ENCODE results near the gene SUMF1.

The SUMF1 gene

DNA sequence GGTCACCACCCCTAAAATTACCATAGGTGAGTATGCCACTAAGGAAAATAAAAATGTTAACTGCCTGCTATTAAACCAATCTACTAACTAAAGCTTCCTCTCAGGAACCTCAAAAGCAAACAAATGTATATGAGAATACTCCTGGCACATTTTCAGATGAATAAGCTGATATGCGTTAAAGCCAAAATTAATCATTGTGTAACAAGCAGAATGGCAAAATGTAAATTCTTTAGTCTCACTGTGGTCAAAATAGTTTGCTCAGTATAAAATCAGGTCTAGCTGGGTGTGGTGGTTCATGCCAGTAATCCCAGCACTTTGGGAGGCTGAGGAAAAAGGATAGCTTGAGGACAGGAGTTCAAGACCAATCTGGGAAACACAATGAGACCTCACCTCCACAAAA lies 53.6 kb downstream of the SUMF1 start:
- no peak for DNase-seq (ENCODE audit: low spot score)

DNA sequence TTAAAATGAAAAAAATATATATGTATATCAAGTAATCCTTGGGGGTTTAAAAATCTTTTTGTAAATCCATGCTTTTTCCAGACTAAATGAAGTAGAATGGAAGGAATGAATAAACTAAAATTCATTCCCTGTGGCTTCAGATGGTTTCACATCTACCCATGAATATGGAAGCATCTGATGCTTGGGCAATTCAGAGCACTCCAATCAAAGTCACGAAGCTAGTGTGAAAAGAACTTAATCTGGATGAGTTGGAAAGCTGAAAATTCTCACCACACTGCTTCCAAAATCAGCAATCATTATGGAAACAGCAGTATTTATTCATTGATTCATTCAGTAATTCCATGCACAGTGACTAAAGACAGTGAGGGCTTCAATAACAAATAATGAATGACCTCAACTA lies 55.2 kb downstream of the SUMF1 start:
- no peak for DNase-seq (ENCODE audit: low spot score)

DNA sequence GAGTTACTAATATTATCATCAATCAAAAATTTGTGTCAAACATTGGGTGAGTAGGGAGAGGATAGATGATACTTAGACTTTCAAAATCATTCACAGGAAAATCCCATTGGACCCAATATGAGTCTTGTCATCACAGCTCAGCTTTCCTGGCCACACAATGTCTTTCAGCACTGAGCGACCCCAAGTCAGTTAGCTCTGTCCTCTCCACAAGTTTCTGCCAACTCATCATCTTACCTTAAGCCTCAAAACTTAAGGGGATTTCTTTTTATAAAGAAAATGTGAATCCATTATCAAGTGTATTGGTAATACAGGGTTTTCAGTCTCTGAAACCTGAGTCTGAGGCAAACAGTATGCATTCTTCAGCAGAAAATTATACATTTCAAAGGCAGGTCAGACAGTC lies 55.8 kb downstream of the SUMF1 start:
- DNase-seq (ENCODE audit: low spot score) = no peak

DNA sequence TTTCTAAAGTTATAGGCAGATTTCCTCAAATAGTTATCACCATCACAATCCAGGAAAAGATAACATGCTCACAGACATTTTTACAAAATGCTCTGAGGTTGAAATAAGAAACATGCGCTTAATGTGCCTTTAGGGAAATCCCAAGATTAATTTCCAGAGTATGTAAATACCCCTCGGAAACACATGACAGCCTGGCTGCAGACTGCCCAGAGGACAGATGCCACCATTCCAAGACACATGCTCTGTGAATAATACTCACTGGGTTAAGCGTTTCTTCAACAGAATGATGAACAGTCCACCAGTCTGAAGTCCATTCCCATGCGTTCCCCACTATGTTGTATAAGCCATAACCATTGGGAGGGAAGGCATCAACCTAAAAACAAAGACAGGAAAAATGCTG lies 56.5 kb downstream of the SUMF1 start:
- DNase-seq (ENCODE audit: low spot score) = no peak

DNA sequence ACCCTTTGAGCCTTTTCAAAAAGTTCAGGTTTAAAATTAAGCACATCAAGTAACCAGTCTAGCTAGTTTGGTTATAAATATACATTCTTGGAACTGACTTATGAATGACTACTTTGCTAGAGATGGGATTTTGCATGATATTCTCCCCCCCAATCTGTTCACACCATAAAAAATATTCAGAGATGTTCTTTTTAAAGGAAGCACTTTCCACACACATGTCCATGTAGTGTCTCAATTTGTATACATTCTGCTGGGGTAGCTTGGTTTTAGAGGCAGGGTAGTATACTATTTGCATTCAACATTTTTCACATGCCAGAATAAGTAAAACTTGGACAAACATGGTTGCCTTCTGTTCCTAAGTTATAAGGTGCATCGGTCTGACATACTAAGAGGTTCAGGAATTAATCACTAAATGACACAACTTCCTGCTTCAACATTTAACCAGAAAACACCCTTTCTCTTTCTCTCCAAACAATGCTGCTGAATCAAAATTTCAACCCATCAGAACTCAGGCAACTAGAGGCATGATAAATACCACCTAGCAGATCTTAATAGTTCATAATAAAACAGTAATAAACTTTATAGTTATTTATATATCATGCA lies 57.0 kb downstream of the SUMF1 start:
- DNase-seq (ENCODE audit: low spot score) = no peak

DNA sequence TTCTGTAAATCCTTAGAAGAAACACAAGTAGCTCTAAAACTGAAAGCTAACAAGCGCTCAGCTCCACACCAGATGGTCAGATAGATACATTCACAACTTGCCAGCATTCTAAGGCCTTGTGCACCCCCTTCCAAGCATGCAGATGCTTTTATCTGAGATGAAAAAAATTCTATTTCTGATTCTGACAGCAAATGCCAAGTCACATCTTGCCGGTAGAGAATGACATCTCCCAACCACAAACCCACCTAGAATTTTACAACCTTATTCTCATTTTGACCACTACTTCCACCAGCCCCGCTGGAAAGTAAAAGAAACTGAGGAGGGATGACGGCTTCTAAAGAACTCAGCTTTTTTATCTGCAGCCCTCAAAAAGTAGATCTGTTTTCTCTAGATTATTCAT lies 57.7 kb downstream of the SUMF1 start:
- DNase-seq (ENCODE audit: low spot score) = no peak

DNA sequence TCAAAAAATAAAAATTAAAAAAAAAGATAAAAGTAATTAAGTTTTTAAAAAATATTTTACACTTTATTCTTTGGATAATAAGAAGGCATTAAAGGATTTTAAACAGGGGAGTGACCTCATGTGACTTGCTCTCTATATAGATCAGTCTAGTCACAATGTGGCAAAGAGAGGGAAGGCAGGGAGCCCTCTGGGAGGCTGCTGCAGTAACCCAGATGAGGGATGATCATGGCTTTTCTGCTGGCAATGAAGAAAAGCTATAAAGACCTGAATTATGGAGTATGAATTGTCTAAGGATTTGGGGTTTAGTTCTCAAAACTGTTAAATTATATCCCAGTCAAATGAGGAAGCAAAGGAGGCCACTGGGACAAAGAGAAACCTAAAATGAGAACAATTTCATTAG lies 58.1 kb downstream of the SUMF1 start:
- DNase-seq (ENCODE audit: low spot score) = no peak

DNA sequence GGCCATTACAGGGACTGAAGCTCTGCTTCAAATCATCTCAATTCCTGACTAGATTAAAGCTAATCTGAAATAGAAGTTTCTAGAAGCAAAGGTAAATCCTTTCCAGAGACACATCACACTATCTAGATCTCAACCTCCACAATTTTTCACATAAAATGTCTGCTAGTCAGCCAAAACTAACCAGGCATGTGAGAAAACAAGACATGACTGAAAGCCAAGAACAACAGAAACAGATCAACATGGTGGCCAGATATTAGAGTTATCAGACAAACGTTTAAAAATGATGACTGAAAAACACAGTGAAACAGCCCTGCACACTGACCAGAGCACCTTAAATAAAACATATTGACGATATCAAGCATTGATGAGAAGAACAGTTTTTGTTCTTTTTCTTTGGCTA lies 59.1 kb downstream of the SUMF1 start:
- no peak for DNase-seq (ENCODE audit: low spot score)

DNA sequence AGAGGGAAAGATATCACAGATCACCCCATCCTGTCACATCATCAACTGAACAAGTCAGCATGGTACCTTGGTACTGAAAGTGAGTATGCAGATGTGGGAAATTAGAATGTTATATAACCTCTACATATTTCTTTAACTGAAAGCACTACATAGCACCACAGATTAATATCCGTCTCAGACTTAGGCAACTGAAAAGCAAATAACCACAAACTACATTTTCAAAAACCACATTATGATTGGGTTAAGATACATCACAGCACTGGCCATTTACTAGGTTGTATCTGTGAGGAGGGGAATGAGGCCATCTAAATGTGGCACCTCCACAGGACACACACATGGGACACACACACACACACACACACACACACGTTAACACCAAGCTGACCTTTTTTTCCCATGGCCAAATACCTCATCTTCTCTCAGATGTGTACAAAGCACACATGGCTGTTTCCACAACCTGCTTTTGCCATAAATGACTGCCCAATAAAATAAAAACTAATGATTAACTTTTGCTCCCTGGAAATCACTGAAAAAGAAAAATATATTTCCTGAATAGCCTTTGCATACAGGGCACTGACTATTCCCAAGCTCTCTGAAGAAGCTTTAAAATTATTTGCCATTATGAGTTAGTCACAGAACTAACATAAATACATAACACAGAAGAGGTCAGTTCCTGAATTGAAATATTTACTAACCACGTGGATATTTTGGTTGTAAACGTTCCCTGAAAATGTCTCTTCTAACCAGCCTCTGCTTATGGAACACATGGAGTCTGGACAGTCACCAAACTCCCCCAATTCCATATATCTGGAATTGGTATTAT lies 60.1 kb downstream of the SUMF1 start:
- DNase-seq (ENCODE audit: low spot score) = no peak

DNA sequence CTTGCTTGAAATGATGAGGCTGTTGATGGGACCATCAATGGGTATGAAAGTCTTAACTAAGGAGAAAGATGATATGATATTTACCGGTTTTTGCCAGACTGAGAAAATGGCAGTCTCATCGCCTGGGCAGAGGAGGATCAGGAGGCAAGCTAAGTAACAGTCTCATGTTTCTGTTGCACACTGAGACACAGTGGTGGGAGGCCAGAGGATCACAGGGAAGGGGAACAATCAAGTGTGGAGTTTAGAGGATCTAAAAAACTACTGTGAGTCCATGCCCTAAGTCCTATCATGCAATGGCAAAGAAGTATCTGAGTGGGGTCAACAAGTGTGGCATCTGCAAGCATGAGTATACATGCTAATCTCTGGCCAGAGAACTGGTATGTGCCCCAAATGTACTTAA lies 62.2 kb downstream of the SUMF1 start:
- no peak for DNase-seq (ENCODE audit: low spot score)

DNA sequence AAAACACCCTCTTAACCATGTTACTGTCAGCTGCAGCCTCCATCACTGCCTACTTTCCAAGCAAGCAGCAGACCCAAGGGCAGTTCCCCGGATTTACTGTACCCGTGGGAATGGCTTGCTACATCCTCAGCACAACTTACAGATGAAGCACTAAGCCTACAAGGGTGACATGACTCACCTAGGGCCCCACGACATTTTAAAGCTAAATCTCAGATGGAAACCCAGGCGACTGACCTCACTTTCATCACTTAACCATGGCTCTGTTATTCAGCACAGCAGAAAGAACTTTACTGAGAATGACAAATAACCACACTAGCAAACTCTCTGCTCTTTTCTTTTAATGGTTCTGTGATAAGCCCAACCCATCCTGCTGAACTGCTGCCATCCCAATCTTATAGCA lies 65.6 kb downstream of the SUMF1 start:
- no peak for DNase-seq (ENCODE audit: low spot score)

DNA sequence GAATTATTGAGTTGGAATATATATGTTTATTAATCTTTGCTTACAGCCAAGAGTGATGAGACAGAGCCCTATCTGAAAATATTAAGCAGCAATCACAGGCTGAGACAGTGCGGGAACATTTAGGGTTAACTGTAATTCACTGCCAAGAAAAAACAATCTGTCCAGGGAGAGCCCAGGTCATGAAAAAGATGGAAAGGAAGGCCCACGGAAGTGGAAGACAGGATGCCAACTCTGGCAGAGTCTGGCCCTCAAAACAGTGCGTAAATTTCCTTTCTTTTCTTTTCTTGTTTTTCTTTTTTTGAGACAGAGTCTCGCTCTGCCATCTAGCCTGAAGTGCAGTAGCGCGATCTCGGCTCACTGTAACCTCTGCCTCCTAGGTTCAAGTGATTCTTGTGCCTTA lies 67.6 kb downstream of the SUMF1 start:
- no peak for DNase-seq (ENCODE audit: low spot score)

DNA sequence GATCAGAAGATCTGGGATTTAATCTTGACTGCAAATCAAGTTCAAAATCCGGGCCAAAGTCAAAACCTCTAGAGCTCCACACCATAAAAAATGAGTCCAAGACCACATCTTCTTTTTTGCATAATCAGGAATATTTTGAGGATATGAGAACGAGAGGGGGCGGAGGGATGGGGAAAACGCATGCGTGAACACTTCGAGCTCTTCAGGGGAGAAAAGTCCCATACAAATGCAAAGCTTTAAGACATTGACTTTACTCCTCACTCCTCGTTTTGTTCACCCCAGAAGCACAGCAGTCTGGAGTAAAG lies 68.2 kb downstream of the SUMF1 start:
- no peak for DNase-seq (ENCODE audit: low spot score)

DNA sequence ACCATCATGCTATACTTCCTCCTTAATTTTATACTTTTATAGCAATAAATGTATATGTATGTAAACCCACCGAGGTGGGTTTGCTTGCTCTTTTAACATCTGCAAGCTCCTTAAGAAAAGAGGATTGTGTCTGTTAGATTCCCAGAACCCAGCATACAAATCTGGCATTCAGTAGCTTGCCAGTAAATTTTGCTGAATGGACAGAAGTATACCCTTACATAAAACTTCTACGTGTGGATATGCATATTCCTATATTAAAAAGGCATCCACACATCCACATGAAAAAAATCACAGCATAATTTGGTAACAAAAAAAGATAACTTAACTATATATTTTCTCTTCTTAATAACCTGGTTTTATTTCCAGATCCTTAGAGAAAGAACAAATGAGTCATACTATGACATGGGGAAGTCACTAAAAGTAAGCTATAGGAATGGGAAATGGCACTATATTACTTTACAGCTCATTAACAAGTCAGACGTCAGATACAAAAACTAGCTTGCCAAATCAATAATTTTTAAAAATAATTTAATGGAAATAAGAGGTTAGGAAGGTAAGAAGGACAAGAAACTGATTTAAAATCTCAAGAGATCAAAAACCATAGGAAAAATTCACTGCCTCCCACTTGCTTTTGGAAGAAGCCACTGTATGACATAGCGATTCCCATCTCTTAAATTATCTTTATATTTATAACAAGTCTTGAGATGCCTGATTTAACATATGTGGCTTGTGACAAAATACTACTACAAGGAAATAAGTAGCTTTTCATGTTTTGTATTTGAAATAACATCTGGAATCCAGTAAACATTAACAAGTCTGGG lies 68.7 kb downstream of the SUMF1 start:
- DNase-seq (ENCODE audit: low spot score) = no peak

DNA sequence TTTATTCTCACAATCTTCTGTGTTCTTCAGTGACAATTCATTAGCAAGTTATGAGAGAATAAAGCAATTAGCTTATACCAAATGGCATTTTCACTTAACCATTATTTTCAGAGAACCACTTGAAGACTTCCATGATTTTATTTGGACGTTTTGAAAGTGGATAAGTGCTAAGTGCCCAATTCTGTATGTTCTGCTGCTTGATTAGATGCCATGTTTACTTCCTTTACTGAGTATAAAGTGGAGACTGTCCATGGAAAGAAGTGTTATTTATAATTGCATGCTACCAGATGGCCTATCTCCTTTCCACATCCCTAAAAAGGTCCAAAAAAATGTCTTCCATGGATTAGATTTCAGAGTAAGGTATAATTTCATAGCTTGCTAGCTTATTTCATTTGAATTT lies 69.6 kb downstream of the SUMF1 start:
- no peak for DNase-seq (ENCODE audit: low spot score)

DNA sequence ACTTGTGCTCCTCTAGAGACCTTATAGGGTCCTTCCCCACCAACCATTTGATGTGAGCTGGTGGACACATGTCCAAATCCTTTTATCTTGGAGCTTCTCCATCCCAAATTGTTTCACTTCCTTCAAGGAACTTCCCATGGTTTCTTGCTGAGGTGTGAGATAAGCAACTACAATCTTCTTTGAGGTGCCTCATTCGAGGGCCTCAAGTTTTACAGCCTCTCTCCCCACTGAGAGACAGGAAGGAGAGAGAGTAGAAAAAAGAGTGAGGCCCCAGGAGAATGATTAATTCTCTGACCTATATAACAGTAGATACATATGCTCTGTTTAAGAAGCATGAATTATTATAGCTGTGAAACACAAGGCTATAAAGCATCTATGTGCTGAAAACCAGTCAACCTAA lies 70.5 kb downstream of the SUMF1 start:
- DNase-seq (ENCODE audit: low spot score) = no peak

DNA sequence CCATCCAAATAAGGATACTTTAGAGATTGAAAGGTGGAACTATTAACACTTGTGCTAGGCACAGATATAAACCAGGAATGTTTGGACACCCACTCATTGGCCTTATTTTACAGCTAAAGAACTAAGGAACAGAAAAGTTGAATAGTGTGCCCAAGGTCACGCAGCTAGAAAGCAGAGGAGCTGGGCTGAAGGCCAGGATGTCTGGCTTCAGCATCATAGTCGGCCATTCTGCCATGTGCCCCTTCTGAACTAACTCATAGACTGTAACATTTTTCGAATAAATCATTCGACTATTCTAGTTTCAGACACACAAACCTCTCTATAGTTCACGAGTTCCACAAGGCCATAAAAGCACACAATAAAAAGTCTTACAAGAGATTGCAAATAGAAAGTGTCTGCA lies 71.1 kb downstream of the SUMF1 start:
- DNase-seq (ENCODE audit: low spot score) = no peak

DNA sequence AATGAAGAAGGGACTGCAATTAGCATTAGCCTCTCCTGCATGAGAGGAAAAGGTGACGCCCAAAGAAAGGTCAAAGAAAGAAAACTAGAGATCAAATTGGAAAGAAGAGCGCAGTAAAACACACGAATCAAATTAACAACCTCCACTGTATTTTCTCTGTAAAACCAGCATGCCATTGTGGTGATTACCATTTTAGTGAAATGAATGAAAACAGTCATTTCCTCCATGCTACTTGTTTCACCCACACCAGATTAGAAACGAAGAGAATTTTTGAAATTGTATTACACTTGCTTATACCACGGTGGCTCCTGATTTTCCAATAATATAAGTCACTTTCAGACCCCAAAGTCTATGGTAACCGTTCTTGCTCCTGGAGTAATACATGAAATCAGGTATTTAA lies 71.6 kb downstream of the SUMF1 start:
- DNase-seq (ENCODE audit: low spot score) = no peak

DNA sequence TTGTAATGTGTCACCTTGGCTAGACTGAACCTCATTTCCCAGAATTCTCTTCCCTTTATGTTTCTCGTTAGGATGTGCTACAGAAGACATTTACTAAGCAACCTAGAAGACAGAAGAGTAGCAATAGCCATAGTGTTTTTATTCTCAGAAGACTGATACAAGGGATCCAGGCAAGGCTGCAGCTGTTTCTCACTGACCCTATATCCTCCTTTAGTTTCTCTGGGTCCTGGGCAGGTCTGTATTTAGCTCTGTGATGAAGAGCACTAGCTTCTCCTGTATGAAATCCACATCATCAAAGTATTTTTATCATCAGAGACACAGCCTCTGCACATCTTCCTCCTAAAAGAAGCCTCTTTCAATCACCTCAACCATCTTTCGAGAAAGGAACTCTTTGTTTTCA lies 72.5 kb downstream of the SUMF1 start:
- no peak for DNase-seq (ENCODE audit: low spot score)

DNA sequence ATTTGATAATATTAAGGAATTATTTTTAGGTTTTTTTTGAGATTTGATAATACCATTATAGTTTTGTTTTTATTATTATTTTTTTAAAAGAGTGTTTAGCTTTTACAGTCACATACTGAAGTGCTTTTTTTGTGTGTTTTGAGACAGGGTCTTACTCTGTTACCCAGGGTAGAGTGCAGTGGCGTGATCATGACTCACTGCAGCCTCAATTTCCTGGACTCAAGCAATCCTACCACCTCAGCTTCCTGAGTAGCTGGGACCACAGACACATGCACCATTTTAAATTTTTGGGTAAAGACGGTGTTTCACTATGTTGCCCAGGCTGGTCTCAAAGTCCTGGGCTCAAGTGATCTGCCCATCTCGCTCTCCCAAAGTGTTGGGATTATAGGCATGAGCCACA lies 73.0 kb downstream of the SUMF1 start:
- DNase-seq (ENCODE audit: low spot score) = no peak

DNA sequence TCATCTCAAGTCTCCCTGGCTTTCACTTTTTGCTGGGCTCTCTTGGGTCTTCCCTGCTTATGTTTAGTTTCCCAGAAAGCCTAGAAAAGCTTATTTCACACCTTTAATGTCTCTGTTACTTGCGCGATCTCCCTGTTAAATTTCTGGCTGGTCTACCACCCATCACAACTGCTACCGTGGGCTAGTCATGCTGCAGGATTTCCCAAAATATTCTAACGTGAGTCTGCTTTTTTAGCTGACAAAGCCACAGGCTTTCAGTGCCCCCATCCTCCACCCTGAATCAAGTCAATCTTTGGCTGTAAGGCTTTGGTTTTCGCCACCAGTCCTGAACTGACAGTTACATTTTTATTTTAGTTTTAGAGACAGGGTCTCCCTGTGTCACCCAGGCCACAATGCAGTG lies 74.1 kb downstream of the SUMF1 start:
- DNase-seq (ENCODE audit: low spot score) = no peak

DNA sequence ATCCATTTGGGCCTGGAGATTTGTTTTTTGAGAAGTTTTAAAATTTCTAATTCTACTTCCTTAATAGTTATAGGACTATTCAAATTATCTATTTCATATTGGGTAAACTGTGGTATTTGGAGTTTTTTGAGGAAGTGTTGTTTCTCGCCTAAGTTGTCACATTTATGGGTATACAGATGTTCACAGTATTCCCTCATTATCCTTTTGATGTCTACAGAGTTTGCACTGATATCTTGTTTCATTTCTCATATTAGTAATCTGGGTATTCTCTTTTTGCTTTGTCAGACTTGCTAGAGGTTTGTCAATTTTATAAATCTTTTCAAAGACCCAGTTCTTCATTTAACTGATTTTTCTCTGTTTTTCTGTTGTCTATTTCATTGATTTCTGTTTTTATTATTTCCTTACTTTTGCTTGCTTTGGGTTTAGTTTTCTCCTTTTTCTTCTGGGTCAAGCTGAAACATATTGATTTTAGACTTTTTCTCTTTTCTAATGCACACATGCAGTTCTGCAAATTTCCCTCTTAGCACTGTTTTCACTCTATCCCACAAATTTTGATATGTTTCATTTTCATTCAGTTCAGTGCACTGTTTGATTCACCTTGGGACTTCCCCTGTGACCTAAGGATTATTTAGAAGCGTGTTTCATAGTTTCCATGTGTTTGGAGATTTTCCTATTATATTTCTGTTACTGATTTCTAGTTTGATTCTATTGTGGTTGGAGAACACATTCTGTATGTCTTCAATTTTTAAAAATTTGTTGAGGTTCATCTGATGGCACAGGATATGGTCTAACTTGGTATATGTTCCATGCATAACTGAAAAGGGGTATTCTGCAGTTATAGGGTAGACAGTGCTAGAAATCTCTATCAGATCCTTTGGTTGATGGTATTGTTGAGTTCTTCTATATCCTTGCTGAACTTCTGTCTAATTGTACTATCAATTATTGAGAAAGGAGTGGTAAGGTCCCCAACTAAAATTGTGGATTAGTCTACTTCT lies 79.6 kb downstream of the SUMF1 start:
- no peak for DNase-seq (ENCODE audit: low spot score)
